HS-27A (cell line): ENCODE measurements around the gene CLTRN.
"Not testable (repeated sequence)": the region's sequence is repeated elsewhere in the genome, so short reads cannot be mapped to it uniquely, and the experiment has no call there.

Experiments
- DNase-seq: peaks from one replicate; pipeline ENCODE4 v3.0.0-alpha.2; 2012; ENCODE audit warnings: low read depth, missing footprints

Gene CLTRN

DNA sequence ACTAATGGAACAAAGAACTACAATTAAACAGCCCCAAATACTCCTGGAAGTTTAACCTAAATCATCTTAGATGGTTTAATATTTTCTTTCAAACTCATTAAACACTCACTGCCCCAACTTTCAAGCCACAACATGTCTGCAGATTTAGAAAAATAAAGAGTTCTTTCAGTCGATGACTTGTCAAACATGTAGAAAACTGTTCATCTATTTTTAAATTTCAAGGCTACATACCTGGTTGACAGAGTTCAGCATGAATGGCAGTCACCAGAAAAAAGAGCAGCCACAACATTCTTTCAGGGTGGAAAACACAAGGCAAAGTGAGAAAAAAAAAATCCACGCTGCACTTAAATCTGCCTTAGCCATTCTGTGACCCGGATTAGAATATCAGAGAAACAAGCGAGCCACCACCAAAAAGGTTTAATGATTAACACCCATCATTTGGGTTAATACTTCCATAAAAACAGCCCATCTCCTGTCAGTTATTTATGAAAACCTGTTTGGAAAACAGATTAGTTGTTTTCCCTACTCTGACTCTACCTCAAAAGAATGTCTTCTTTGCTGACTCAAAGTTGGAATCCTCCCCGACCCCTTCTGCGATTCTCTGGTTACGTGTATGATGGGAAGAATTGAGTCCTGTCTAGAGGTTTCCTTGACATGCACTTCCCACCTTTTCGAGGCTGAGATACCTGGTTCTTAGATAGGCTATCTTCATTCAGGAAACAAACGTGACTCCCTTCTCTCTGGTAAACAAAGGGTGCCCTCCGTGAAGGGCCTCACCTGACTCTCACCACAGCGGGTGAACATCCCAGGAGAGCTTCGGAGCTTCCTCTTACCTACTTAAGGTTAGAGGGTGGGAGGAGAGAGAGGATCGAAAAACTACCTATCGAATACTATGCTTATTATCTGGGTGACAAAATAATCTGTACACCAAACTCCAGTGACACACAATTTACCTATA is at the start of gene CLTRN:
TSS of gene CLTRN (minus strand) at position 319 of the 958 bp plus-strand sequence. CDS start at position 289, 30 bp downstream.
- DNase-seq: no peak

- DNase-seq: not testable (repeated sequence)
Measured at GRCh38 chrX:15704273-15704672, 39.7 kb upstream of the CLTRN start.

GRCh38 chrX:15703809-15704208 is 39.2 kb upstream of the CLTRN start:
- DNase-seq: not testable (repeated sequence)

GRCh38 chrX:15702488-15703371 is 38.1 kb upstream of the CLTRN start:
- no peak for DNase-seq

DNA sequence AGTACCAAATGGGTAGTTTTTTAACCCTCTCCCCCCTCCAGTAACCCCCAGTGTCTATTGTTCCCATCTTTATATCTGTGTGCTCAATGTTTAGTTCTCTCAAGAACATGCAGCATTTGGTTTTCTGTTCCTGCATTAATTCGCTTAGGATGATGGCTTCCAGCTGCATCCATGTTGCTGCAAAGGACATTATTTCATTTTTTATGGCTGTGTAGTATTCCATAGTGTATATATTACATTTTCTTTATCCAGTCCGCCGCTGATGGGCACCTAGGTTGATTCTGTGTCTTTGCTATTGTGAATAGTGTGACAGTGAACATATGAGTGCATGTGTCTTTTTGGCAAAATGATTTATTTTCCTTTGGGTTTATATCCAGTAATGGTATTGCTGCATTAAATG is 31.9 kb upstream of the CLTRN start:
- DNase-seq: no peak

GRCh38 chrX:15694941-15695451 is 30.4 kb upstream of the CLTRN start:
- DNase-seq: no peak

DNA sequence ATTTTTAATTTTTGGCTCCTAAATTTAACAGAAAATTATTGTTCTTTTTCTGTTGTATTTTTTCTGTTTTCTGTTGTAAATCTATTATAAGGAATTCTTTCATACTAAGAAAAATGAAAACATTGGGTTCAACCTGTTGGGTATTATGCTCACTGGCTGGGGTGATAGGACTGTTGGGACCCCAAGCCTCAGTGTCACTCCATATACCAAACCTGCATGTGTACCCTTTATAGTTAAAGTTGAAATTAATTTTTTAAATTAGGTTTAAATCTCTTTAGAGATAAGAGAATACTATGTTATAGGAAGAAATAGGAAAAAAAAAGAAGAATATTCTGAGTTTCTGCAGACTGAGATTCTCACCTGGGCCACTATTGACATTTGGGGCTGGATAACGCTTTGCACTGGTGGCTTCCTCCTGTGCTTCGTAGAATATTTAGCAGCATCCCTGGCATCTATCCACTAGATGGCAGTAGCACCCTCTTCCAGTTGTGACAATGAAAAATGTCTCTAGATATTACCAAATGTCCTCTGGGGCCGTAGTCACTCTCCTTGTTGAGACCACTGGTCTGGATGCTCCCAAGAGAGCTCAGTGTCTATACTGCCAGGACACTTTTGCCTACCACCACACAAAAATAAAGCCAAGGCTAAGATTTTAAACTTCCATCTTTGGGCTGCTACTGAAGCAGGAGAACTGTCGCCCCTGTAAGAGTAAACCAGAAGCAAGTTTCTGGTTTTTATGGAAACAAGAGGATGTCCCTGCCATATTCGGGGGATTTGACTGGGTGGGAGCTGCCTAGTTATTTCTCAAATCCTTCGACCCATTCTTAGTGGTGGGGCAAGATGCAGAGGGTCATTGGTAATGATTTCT is 22.4 kb upstream of the CLTRN start:
- DNase-seq: no peak

- no peak for DNase-seq
Measured at GRCh38 chrX:15683193-15683592, 18.6 kb upstream of the CLTRN start.

GRCh38 chrX:15681433-15681832 is 16.8 kb upstream of the CLTRN start:
- DNase-seq: no peak

- no peak for DNase-seq
Measured at GRCh38 chrX:15680401-15680800, 15.8 kb upstream of the CLTRN start.

- no peak for DNase-seq
Measured at GRCh38 chrX:15679246-15679645, 14.6 kb upstream of the CLTRN start.

- no peak for DNase-seq
Measured at GRCh38 chrX:15678339-15678738, 13.7 kb upstream of the CLTRN start.

DNA sequence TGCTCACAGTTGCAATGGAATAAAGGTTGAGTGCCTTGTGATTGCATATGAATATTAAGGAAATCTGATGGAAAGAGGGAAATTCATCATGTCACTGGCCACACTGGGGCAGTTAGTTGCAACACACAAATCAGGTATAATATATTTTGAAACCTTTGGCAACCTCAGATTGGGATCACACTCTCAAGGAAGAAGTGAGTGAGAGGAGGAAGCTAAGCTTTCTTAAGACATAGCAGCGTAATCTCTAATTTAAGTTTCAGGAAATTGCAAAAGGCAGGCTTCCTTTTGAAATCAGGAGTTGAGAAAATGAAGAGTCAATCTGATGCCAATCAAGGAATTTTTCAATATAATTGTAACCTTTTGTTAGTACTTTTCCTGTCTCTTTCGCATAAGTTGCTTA is 12.3 kb upstream of the CLTRN start:
- no peak for DNase-seq

DNA sequence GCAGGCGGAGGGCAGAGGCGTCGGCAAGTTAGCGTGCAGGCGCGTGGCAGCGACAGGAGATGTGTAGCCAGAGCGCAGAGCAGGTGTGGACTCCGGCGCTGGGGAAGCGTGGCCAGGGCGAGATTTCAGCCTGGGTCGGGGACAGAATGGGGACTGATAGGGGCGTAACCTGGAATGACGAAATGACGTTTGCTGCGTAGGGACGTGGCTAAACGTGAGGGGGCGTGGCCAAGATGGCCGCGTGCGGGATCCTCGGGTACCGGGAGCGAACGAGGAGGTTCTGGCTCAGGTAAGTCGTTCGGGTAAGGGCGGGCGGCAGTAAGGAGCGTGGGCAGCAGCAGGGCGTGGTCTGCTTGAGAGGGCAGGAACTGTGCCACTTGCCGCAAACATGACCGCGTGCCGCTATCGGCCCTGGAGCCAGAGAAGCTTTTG is 10.9 kb upstream of the CLTRN start:
- no peak for DNase-seq

- DNase-seq: peak; percentile 71
Measured at GRCh38 chrX:15674841-15675489, 10.4 kb upstream of the CLTRN start.

- no peak for DNase-seq
Measured at GRCh38 chrX:15674514-15674840, 9.9 kb upstream of the CLTRN start.

DNA sequence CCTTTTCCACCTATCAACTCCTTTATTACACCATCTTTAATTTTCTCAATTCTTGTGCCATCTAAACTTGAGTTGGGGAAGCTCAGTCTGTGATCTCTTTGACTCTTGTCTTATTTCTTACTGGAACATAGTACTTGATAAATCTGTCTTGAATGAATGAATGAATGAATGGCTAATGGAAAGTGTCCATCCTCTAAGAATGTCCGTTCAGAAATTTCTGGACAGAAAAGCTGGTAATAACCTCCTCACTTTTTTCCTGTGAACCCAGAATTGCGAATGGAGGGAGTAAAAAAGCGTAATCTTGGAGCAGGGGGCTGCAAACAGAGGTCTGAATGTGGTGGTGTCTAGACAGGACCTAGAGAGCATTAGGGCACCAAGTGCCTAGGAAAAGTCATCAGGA is 9.4 kb upstream of the CLTRN start:
- DNase-seq: no peak

- no peak for DNase-seq
Measured at GRCh38 chrX:15672881-15673280, 8.3 kb upstream of the CLTRN start.

DNA sequence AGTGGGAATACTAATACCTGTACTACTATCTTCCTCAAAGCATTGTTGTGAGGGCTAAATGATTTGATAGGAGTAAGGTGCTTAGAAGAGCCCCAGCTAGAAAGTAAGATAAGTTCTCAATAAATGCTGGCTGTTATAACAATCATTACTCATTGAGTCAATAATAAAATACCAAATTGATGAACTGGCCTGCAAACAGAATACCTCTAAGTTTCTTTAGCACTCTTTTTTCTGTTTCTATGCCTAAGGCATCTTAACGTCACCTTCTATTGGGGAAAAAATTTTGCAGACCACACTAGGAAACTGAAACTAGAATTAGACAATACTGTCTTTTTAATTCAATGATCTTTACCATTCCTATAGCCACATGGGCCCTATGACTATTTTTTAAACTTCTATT is 1.2 kb downstream of the CLTRN start:
- DNase-seq: no peak

GRCh38 chrX:15654804-15655203 is 9.8 kb downstream of the CLTRN start:
- not testable (repeated sequence) for DNase-seq

DNA sequence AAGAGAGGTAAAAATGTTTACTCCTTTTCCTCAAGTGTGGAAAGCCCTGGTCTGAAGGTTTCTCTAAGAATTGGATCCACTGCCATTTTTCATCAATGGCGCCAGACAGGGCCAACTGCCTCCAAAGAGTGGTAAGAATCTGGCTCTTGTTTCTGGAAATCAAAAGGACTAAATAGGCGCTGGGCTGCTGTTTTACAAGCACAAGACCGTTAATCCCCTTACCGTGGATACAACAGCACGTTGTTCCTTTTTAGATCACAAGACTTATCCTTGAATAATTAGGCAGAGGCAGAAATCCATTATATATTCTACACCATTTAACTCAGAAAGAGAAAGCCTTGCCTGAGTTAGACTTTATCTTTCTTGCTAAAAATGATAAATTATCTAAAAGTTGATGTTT is 10.6 kb downstream of the CLTRN start:
- DNase-seq: no peak
